Fibroblast of peridontal ligament (primary cell): ENCODE results near the gene ITPR1.

Experiments used
- DNase-seq: peaks from one replicate; pipeline ENCODE4 v3.0.0-alpha.2; 2010; ENCODE audit errors: extremely low read depth

ITPR1 gene

GRCh38 chr3:4491855-4492207 is 1.3 kb upstream of the ITPR1 start:
- no peak for DNase-seq

GRCh38 chr3:4492208-4493013 is 737 bp upstream of the ITPR1 start:
- peak; percentile 46 for DNase-seq

GRCh38 chr3:4493941-4494894 is 1.1 kb downstream of the ITPR1 start:
- peak; percentile 12 for DNase-seq

GRCh38 chr3:4494895-4495264 is 1.7 kb downstream of the ITPR1 start:
- DNase-seq: no peak

GRCh38 chr3:4495294-4496086 is 2.3 kb downstream of the ITPR1 start:
- no peak for DNase-seq

GRCh38 chr3:4496087-4496452 is 2.9 kb downstream of the ITPR1 start:
- DNase-seq: no peak

GRCh38 chr3:4497005-4497692 is 4.0 kb downstream of the ITPR1 start:
- no peak for DNase-seq

- no peak for DNase-seq
Measured at GRCh38 chr3:4497843-4498324, 4.7 kb downstream of the ITPR1 start.

- no peak for DNase-seq
Measured at GRCh38 chr3:4498446-4498845, 5.3 kb downstream of the ITPR1 start.

GRCh38 chr3:4501437-4501836 is 8.3 kb downstream of the ITPR1 start:
- DNase-seq: no peak

GRCh38 chr3:4501927-4502326 is 8.8 kb downstream of the ITPR1 start:
- DNase-seq: no peak

GRCh38 chr3:4503050-4503449 is 9.9 kb downstream of the ITPR1 start:
- DNase-seq: no peak

- DNase-seq: no peak
Measured at GRCh38 chr3:4504340-4505261, 11.5 kb downstream of the ITPR1 start.

- no peak for DNase-seq
Measured at GRCh38 chr3:4505688-4506558, 12.8 kb downstream of the ITPR1 start.

GRCh38 chr3:4506559-4507023 is 13.4 kb downstream of the ITPR1 start:
- no peak for DNase-seq

GRCh38 chr3:4507024-4507596 is 14.0 kb downstream of the ITPR1 start:
- DNase-seq: peak; percentile 23

- no peak for DNase-seq
Measured at GRCh38 chr3:4508048-4508981, 15.2 kb downstream of the ITPR1 start.

GRCh38 chr3:4509043-4509442 is 15.9 kb downstream of the ITPR1 start:
- DNase-seq: no peak
